Esophagus (tissue), 2 donors: ENCODE measurements around the gene RPL37A. TPM values are rescaled to one million over a fixed set of nuclear protein-coding genes. Genes with fewer than 3 reads are reported as not detected.
A peak's percentile ranks its signal among the peaks of the same experiment; 100 is the strongest.

ENCODE experiments used
- H3K27ac ChIP-seq, 2 donors: one replicate each; pipeline ENCODE4 v1.5.1; 2013; ENCODE audit warnings: low read depth in 2 of 2, mild to moderate bottlenecking in 2 of 2, inconsistent platforms in 1 of 2, low read length in 1 of 2, moderate library complexity in 1 of 2
- H3K27me3 ChIP-seq, 2 donors: one replicate each; pipeline ENCODE4 v1.6.1; 2013; ENCODE audit warnings: low read length in 2 of 2, control low read depth in 1 of 2, mild to moderate bottlenecking in 1 of 2; ENCODE audit not compliant: insufficient read depth in 2 of 2, control insufficient read depth in 1 of 2
- H3K36me3 ChIP-seq, 2 donors: one replicate each; pipeline ENCODE4 v1.6.1; 2013; ENCODE audit warnings: low read length in 1 of 2; ENCODE audit not compliant: control insufficient read depth in 2 of 2, insufficient read depth in 2 of 2
- H3K4me1 ChIP-seq, 2 donors: one replicate each; pipeline ENCODE4 v1.6.1; 2013; ENCODE audit warnings: low read length in 1 of 2; ENCODE audit not compliant: control insufficient read depth in 2 of 2, insufficient read depth in 2 of 2
- H3K4me3 ChIP-seq, 2 donors: one replicate each; pipeline ENCODE4 v1.5.1; 2013; ENCODE audit warnings: low read length in 2 of 2, mild to moderate bottlenecking in 2 of 2, low read depth in 1 of 2, moderate library complexity in 1 of 2
- H3K9me3 ChIP-seq, 2 donors: one replicate each; pipeline ENCODE4 v1.6.1; 2013; ENCODE audit warnings: mild to moderate bottlenecking in 2 of 2, low read depth in 1 of 2, low read length in 1 of 2, moderate library complexity in 1 of 2; ENCODE audit not compliant: control insufficient read depth in 2 of 2, insufficient read depth in 1 of 2
- WGBS, 2 donors: extraction: QIAGEN DNeasy Blood & Tissue Kit; methylation state at CpG; one replicate each; pipeline ENCODE4 v1.1.7; 2013; 5-methylcytosine and 5-hydroxymethylcytosine counted together
- polyA plus RNA-seq, 2 donors: library from polyadenylated mRNA; stranded (reverse); fragments of 200-250 nt; gene quantifications; one replicate each; pipeline ENCODE4 v1.2.3, GENCODE V29; 2013
- donor health status: healthy with polysubstance abuse.
- donor health status: Bipolar disorder and iron deficiency.

The RPL37A gene
- polyA plus RNA-seq: 1,000 to 10,000 TPM; 2,435 to 5,168 TPM

DNA sequence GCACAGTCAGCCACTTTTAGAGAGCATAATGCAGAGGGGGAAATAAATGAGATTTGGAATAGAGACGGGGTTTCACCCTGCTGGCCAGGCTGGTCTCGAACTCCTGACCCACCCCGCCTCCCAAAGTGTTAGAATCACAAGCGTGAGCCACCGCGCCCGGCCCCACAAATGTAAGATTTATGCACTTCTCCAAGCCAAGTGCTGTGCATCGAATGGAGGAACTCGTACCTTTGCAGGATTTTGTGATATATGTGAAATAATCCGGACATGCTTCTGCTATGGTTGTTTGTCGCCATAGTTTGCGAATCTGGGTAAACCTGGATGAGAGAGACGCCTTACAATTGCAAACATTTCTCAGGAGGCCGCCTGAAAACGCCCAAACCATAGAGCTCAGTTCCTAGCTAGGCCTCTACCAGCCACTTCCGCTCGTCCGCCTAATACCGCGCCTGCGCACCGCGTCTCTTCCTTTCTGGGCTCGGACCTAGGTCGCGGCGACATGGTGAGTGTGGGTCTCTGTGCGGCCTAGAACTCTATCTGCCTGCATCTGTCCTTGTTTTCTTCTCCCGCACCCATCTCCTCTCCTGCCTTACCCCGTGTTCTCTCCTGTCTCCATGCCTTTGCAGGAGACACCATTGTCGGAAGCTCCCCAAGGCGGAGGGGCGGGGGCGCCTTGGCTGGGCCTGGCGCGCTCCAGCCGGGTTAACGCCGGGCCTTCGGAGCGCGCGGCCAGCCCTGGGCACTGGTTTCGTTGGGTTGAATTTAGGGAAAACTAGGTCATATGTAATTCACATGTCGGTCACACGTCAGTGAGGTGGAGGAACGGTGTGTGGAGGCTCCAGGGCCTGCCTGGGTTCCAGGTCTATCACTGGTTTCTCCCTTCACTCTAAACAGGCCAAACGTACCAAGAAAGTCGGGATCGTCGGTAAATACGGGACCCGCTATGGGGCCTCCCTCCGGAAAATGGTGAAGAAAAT is at the start of gene RPL37A:
TSS of gene RPL37A (plus strand) at position 466 of the 974 bp plus-strand sequence. CDS start at position 497, 31 bp downstream.
- peaks cover 0 to 7% of the 10 kb centered on the region in 2 donors for H3K4me1 ChIP-seq
- peak within 1 kb of the TSS; percentile 89 to 92 for H3K27ac ChIP-seq
- 1% methylated on average over 54 of the region's 54 CpGs for WGBS, 2 donors
- peak within 1 kb of the TSS; percentile 82 to 93 for H3K4me3 ChIP-seq
- H3K9me3 ChIP-seq: no peaks in the 10 kb centered on the region
- H3K27me3 ChIP-seq: no peaks in the 10 kb centered on the region
- H3K36me3 ChIP-seq: peaks cover 7 to 12% of the 10 kb centered on the region in 2 donors

DNA sequence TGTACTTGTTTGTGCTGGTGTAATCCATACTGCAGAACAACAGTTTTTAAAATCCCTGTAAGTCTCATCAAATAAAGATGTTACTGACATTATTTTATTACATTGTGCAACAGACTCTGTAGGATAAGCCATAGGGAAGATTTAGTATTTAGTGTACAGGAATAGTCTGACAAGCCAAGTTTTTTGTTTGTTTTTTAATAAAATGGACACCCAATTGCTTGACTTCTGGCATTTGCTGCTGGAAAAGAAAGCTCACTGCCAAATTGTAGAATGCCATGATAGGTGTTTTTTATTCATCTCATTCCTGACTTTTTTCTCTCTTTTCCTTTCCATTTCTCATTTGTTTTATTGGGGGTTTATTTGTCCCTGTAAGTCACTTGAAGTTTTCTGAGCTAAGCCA is 48.3 kb upstream of the RPL37A start:
- H3K36me3 ChIP-seq: peaks cover 22 to 27% of the 10 kb centered on the region in 2 donors
- no peak overlapping the region for H3K4me3 ChIP-seq
- no peaks in the 10 kb centered on the region for H3K27me3 ChIP-seq
- no peaks in the 10 kb centered on the region for H3K4me1 ChIP-seq
- H3K27ac ChIP-seq: no peak overlapping the region
- no peaks in the 10 kb centered on the region for H3K9me3 ChIP-seq

DNA sequence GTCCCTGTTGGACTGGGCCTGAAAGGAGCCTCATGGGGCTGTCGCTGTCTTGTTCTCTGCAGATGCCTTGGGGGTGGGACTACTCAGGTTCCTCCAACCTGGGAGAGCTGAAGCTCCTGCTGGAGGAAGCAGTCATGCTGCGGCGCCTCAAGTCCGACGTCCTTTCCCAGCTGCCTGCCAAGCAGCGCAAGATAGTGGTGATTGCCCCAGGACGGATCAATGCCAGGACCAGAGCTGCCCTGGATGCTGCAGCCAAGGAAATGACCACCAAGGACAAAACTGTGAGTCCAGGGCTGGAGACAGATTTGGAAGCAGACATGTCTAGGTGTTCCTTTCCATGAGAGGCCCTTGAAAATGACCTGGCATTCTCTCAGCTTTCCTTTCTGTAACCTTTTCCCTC is 47.9 kb upstream of the RPL37A start:
- 96% methylated on average over 7 of the region's 7 CpGs for WGBS, 2 donors
- no peaks in the 10 kb centered on the region for H3K4me1 ChIP-seq
- H3K27me3 ChIP-seq: no peaks in the 10 kb centered on the region
- H3K27ac ChIP-seq: no peak overlapping the region
- peaks cover 23 to 27% of the 10 kb centered on the region in 2 donors for H3K36me3 ChIP-seq
- no peaks in the 10 kb centered on the region for H3K9me3 ChIP-seq
- no peak overlapping the region for H3K4me3 ChIP-seq

DNA sequence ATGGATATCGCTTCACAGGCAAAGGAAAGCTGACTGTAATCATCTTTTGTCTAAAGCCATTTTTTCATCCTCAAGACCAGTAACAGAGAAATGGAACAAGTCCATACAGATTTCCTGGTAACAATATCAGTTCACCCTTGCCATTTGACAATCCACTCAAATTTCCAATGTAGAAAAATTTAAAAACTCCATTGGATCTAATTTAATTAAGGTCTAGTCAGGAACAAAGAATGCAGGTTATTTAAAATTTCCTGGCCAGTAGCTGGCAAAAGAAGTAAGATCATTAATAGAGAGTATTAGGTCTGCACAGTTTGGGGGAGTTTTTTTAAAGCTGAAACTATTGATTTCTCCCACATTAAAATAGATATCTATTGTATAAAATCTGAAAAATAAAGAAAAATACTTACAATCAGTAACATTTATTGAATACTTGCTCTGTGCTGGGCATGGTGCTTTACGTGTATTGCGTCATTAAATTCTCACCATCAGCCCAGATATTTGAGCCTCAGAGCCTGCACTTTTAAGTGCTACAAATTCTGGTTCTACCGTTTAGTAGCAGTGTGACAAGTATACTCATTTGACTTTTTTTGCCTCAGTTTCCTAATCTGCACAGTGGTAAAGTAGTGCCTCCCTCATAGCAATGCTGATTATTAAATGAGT is 44.6 kb upstream of the RPL37A start:
- 99% methylated on average over 4 of the region's 4 CpGs for WGBS, 2 donors
- H3K4me3 ChIP-seq: no peak overlapping the region

DNA sequence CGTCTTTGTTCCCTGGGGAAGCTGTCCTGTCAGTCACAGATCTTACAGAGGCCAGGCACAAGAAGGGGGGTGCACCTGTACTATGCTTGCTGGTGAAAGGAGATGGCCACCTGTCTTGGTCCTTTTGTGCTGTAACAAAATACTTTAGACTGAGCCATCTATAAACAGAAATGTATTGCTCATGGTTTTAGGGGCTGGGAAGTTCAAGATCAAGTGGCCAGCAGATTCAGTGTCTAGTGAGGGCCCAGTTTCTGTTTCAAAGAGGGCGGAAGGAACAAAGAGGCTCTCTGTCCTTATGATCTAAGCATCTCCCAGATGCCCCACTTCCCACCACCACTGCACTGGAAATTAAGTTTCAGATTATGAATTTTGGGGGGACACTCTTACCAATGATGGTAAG is 35.5 kb upstream of the RPL37A start:
- Histone ChIP-seq H3K4me1 (no peaks in the 10 kb centered on the region), H3K27me3 (no peaks in the 10 kb centered on the region), H3K27ac (no peak overlapping the region), H3K4me3 (no peak overlapping the region), H3K36me3 (peaks cover 0 to 13% of the 10 kb centered on the region in 2 donors), H3K9me3 (no peaks in the 10 kb centered on the region)
- WGBS, 2 donors: 89 to 98% methylated on average over 2 of the region's 2 CpGs

More for the DNA sequence above, 44.6 kb upstream of the RPL37A start:
- Histone ChIP-seq H3K4me1 (no peaks in the 10 kb centered on the region), H3K27me3 (no peaks in the 10 kb centered on the region), H3K27ac (no peak overlapping the region), H3K36me3 (peaks cover 14 to 16% of the 10 kb centered on the region in 2 donors), H3K9me3 (no peaks in the 10 kb centered on the region)

DNA sequence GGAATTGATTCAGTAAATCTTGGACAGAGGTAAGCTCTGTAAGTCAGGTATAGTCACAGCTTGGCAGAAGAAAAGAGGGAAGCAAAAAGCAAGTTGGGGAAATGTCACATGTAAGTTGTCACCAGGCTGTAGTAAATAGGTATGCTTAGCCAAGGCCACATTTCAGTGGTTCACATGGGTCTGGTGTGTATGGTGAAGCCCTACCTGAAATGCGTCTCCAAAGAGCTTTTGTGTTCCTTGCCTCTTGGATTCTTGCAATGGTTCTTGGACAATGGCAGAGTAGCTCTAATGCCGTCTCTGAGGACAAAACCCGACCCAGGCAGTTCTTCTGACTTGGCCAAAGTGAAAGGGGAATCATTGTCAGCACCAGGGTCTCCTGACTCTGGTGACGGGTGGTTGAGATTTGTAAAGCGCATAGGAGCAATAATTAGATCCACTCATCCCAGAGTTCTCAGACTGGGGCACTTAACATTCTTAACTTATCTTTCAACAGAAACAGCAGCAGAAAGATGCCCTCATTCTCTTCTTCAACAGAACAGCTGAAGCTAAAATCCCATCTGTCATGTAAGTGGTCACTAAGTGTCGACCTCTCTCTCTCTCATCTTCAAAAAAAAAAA is 34.4 kb upstream of the RPL37A start:
- H3K36me3 ChIP-seq: peaks cover 0 to 13% of the 10 kb centered on the region in 2 donors
- no peaks in the 10 kb centered on the region for H3K27me3 ChIP-seq
- H3K4me1 ChIP-seq: no peaks in the 10 kb centered on the region
- no peaks in the 10 kb centered on the region for H3K9me3 ChIP-seq
- H3K4me3 ChIP-seq: no peak overlapping the region
- no peak overlapping the region for H3K27ac ChIP-seq
- 93 to 94% methylated on average over 6 of the region's 6 CpGs for WGBS, 2 donors

DNA sequence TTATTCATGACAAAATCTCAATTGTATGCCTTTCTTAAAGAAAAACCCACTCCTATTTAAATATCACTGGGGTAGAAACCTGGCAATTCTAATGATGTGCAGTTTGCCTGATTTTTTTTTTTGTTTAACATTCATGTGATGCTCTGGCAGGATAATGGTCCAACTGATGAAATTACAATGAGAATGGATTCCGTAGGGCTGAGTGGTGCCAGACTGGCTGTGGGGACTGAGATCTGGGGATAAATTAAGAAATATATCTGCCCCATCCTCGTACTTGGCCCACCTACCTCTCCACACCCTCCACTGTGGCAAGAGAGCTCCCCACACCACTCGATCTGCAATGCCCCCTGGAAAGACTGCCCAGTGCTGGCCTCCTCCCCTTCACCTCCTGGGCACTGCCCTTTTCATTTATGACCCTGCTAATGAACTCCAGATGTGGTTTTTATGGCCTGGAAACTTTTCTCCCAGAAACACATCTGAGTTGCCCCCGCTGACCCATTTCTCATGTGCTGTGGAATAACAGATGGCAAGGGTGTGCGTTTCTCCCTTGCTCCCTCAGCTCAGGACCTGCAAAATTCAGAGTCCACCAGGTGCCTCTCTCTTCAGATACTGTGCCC is 33.0 kb upstream of the RPL37A start:
- peaks cover 0 to 13% of the 10 kb centered on the region in 2 donors for H3K36me3 ChIP-seq
- H3K27me3 ChIP-seq: no peaks in the 10 kb centered on the region
- no peak overlapping the region for H3K4me3 ChIP-seq
- no peak overlapping the region for H3K27ac ChIP-seq
- no peaks in the 10 kb centered on the region for H3K4me1 ChIP-seq
- no peaks in the 10 kb centered on the region for H3K9me3 ChIP-seq
- 87 to 91% methylated on average over 5 of the region's 5 CpGs for WGBS, 2 donors

DNA sequence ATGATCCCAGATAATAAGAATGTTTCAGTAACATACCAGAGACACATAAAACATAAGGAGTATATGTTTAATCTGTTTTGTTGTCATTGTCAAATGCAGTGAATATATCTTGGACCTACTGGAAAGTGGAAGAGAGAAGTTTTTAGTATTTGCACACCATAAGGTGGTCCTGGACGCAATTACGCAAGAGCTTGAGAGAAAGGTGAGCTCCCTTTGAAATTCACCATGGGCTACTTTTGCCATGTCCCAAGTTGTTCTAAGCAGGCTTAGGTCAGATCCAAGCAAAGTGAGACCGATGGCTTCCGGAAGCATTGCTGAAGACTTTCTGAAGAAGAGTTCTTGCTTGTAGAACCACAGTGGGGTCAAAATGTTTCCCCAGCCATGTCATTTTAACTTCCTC is 30.8 kb upstream of the RPL37A start:
- Histone ChIP-seq H3K36me3 (peaks cover 0 to 9% of the 10 kb centered on the region in 2 donors), H3K27me3 (no peaks in the 10 kb centered on the region), H3K4me1 (no peaks in the 10 kb centered on the region), H3K27ac (no peak overlapping the region), H3K4me3 (no peak overlapping the region), H3K9me3 (no peaks in the 10 kb centered on the region)
- WGBS, 2 donors: 97% methylated on average over 4 of the region's 4 CpGs

DNA sequence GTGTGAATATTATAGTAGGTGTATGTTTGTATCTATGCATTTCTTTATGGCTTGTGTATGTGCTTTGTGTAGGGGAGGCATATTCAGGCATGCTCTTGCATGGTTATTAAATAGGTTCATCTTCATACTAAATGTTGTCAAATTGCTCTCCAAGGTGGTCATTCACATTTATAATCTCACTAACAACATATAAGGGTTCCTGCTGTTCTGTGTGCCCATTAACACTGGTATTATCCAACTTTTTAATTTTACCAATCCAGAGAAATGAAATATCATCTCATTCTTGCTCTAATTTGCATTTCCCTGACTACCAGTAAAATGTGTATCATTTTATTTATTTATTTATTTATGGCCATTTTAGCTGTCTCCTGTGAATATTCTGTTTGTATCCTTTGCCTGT is 29.0 kb upstream of the RPL37A start:
- Histone ChIP-seq H3K27ac (no peak overlapping the region), H3K9me3 (no peaks in the 10 kb centered on the region), H3K4me1 (no peaks in the 10 kb centered on the region), H3K27me3 (no peaks in the 10 kb centered on the region), H3K4me3 (no peak overlapping the region), H3K36me3 (peaks cover 0 to 7% of the 10 kb centered on the region in 2 donors)
